KMS-11 (cell line): ENCODE data around the gene OR52E8.

ENCODE experiments used
- H2AFZ ChIP-seq: fragments of 200-600 bp; sonication (generic); 2 replicates; pipeline ENCODE4 v1.6.1; 2016; ENCODE audit warnings: antibody characterized with exemption, mixed run types, low read depth
- H3K27ac ChIP-seq: fragments of 200-600 bp; sonication (generic); 2 replicates; pipeline ENCODE4 v1.6.1; 2016; ENCODE audit warnings: mild to moderate bottlenecking, mixed run types
- H3K27me3 ChIP-seq: fragments of 200-600 bp; sonication (generic); 2 replicates; pipeline ENCODE4 v1.6.1; 2017; ENCODE audit warnings: mild to moderate bottlenecking, low read depth, mixed run types, moderate library complexity; ENCODE audit not compliant: insufficient read depth
- H3K36me3 ChIP-seq: fragments of 200-600 bp; sonication (generic); 2 replicates; pipeline ENCODE4 v1.6.1; 2017; ENCODE audit warnings: mild to moderate bottlenecking, mixed run types; ENCODE audit not compliant: insufficient read depth
- H3K4me1 ChIP-seq: fragments of 200-600 bp; sonication (generic); 2 replicates; pipeline ENCODE4 v1.6.1; 2016; ENCODE audit warnings: mild to moderate bottlenecking, low read depth, mixed run types; ENCODE audit not compliant: poor library complexity, severe bottlenecking
- H3K4me2 ChIP-seq: fragments of 200-600 bp; sonication (generic); 2 replicates; pipeline ENCODE4 v1.7.0; 2016; ENCODE audit warnings: mild to moderate bottlenecking, mixed run types
- H3K4me3 ChIP-seq: fragments of 200-600 bp; sonication (generic); IDR thresholded peaks from 2 replicates; pipeline ENCODE4 v1.6.1; 2017; ENCODE audit warnings: low read depth, low read length, mixed read lengths; ENCODE audit not compliant: insufficient read depth
- H3K79me2 ChIP-seq: fragments of 200-600 bp; sonication (generic); 2 replicates; pipeline ENCODE4 v1.6.1; 2016; ENCODE audit warnings: low read depth, mixed run types; ENCODE audit not compliant: insufficient read depth
- H3K9ac ChIP-seq: fragments of 200-600 bp; sonication (generic); 2 replicates; pipeline ENCODE4 v1.6.1; 2016; ENCODE audit warnings: mild to moderate bottlenecking, mixed run types
- H4K20me1 ChIP-seq: fragments of 200-600 bp; sonication (generic); 2 replicates; pipeline ENCODE4 v1.6.1; 2016; ENCODE audit warnings: mild to moderate bottlenecking, mixed run types; ENCODE audit not compliant: insufficient read depth
- TF ChIP-seq, protein P1 (sequence below): fragments of 200-600 bp; sonication (generic); conservative IDR thresholded peaks from 2 replicates; pipeline ENCODE4 v1.6.1; 2017; ENCODE audit warnings: low read depth, mild to moderate bottlenecking, antibody characterized with exemption, low read length, moderate library complexity, mixed read lengths

Gene OR52E8

DNA sequence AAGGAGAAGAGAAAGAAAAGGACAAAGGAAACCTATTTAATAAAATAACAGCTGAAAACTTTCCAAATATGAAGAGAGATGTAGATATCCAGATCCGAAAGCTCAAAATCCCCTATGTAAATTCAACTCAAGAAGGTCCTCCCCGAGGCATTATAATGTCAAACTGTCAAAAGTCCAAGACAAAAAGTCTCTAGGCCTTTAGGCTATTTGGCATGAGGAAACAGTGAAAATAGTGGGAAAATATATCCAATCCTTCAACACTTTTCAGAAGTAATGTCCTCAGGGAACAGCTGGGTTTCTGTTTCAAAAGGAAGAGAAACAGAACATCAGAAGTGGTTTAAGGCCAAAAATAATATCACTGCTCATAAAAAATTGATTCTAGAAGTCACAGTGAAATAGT, 21.1 kb upstream of the OR52E8 start:
- Histone ChIP-seq H4K20me1 (no peaks in the 10 kb centered on the region), H3K9ac (no peak overlapping the region), H3K27me3 (no peaks in the 10 kb centered on the region), H3K36me3 (no peaks in the 10 kb centered on the region), H2AFZ (no peak overlapping the region), H3K4me2 (no peak overlapping the region), H3K79me2 (no peaks in the 10 kb centered on the region), H3K4me1 (no peaks in the 10 kb centered on the region), H3K27ac (no peak overlapping the region), H3K4me3 (no peak overlapping the region)
- TF ChIP-seq, protein P1, sequence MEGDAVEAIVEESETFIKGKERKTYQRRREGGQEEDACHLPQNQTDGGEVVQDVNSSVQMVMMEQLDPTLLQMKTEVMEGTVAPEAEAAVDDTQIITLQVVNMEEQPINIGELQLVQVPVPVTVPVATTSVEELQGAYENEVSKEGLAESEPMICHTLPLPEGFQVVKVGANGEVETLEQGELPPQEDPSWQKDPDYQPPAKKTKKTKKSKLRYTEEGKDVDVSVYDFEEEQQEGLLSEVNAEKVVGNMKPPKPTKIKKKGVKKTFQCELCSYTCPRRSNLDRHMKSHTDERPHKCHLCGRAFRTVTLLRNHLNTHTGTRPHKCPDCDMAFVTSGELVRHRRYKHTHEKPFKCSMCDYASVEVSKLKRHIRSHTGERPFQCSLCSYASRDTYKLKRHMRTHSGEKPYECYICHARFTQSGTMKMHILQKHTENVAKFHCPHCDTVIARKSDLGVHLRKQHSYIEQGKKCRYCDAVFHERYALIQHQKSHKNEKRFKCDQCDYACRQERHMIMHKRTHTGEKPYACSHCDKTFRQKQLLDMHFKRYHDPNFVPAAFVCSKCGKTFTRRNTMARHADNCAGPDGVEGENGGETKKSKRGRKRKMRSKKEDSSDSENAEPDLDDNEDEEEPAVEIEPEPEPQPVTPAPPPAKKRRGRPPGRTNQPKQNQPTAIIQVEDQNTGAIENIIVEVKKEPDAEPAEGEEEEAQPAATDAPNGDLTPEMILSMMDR, result no peak

DNA sequence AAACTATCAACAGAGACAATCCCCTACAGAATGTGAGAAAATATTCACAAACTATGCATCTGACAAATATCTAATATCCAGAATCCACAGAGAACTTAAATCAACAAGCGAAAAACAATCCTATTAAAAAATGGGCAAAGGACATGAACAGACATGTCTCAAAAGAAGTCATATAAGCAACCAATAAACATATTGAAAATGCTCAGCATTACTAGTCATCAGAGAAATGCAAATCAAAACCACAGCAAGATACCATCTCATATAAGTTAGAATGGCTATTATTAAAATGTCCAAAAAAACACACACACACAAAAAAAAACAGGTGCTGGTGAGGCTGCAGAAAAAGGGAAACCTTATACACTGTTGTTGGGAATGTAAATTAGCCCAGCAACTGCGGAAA, 8.3 kb upstream of the OR52E8 start:
- no peaks in the 10 kb centered on the region for H3K79me2 ChIP-seq
- TF ChIP-seq, protein P1, result no peak
- H3K9ac ChIP-seq, result no peak overlapping the region
- no peaks in the 10 kb centered on the region for H3K4me1 ChIP-seq
- H3K36me3 ChIP-seq, result no peaks in the 10 kb centered on the region
- H3K27ac ChIP-seq, result no peak overlapping the region
- no peak overlapping the region for H3K4me3 ChIP-seq
- no peak overlapping the region for H3K4me2 ChIP-seq
- H2AFZ ChIP-seq, result no peak overlapping the region
- H3K27me3 ChIP-seq, result no peaks in the 10 kb centered on the region
- no peaks in the 10 kb centered on the region for H4K20me1 ChIP-seq

DNA sequence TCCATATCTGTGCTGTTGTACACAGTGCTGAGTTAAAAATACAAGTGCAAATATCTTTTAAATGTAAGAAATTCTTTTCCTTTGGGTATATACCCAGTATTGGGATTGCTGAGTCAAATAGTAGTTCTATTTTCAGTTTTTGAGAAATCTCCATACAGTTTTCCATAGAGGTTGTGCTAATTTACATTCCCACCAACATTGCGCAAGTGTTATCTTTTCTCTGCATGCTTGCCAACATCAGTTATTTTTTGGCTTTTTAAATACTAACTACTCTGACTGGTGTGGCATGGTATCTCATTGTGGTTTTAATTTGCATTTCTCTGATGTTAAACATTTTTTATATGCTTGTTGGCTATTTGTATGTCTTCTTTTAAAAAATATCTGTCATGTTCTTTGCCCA, 6.5 kb downstream of the OR52E8 start:
- TF ChIP-seq, protein P1, result no peak
- Histone ChIP-seq H3K9ac (no peak overlapping the region), H3K4me1 (no peaks in the 10 kb centered on the region), H3K36me3 (no peaks in the 10 kb centered on the region), H3K27ac (no peak overlapping the region), H3K27me3 (no peaks in the 10 kb centered on the region), H3K4me3 (no peak overlapping the region), H4K20me1 (no peaks in the 10 kb centered on the region), H3K4me2 (no peak overlapping the region), H2AFZ (no peak overlapping the region), H3K79me2 (no peaks in the 10 kb centered on the region)

DNA sequence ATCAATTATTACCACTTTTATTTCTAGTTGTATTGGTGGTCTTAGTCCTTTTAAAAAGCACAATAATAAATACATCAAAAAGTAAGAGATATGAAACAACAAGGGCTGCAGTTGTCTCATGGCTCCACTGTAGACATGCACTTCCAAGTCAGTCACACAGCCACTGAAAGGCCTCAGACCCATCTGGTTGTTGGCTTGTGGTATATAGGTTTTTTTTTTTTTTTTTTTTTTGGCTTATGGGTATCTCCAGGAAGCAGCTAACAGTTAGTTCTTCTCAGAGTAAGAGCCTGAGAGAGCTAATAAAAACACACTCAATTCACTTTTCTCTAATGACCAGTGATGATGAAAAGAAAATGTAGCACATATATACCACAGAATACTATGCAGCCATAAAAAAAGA, 9.8 kb downstream of the OR52E8 start:
- Histone ChIP-seq H3K79me2 (no peaks in the 10 kb centered on the region), H4K20me1 (no peaks in the 10 kb centered on the region), H3K4me3 (no peak overlapping the region), H3K27ac (no peak overlapping the region), H3K9ac (no peak overlapping the region), H3K4me2 (no peak overlapping the region), H3K27me3 (no peaks in the 10 kb centered on the region), H3K4me1 (no peaks in the 10 kb centered on the region), H3K36me3 (no peaks in the 10 kb centered on the region), H2AFZ (no peak overlapping the region)
- TF ChIP-seq, protein P1, result no peak

DNA sequence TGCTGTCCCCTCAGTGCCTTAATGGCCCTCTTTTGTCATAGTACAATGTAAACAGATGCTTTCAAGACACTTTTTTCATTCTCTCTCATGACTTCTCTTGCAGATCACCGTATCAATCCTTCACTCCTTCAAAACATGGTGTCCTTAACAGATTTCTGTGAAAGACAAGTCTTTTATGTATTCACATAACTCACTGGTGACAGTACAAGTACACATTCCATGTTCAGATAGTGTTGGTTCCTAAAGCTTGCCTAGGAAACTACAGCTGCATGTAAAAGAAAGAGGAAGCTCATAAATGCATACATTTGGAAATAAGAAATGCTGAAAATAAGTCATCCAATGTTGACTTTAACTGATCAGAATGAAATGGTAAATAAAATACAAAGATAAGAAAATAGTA, 10.8 kb downstream of the OR52E8 start:
- no peak overlapping the region for H2AFZ ChIP-seq
- no peaks in the 10 kb centered on the region for H3K27me3 ChIP-seq
- H4K20me1 ChIP-seq, result no peaks in the 10 kb centered on the region
- H3K79me2 ChIP-seq, result no peaks in the 10 kb centered on the region
- H3K4me2 ChIP-seq, result no peak overlapping the region
- TF ChIP-seq, protein P1, result no peak
- H3K4me3 ChIP-seq, result no peak overlapping the region
- H3K36me3 ChIP-seq, result no peaks in the 10 kb centered on the region
- no peaks in the 10 kb centered on the region for H3K4me1 ChIP-seq
- no peak overlapping the region for H3K9ac ChIP-seq
- no peak overlapping the region for H3K27ac ChIP-seq
